ENCODE measurements around the gene CFAP99.

The CFAP99 gene

DNA sequence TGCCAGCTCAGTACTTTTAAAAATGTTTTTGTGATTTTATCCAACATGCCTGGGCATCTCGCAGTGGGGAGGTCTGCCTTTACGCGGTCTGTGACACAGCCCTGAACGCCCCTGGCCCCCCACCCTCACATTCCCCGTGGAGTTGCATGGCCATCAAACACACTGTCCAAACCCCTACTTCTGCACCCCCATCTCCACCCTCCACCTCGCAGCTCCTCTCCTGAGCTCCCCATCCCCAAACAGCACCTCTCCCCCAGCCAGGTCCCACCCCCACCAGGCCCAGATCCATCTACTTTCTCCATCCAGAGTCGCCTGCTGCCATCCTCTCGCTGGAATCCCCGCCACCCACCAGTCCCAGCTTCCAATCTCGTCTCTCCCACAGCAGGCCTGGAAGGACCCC, 9.8 kb upstream of the CFAP99 start:
- in situ Hi-C loops (cut with HindIII; ENCODE audit: low sequenced_read_pairs), result no loop called here

DNA sequence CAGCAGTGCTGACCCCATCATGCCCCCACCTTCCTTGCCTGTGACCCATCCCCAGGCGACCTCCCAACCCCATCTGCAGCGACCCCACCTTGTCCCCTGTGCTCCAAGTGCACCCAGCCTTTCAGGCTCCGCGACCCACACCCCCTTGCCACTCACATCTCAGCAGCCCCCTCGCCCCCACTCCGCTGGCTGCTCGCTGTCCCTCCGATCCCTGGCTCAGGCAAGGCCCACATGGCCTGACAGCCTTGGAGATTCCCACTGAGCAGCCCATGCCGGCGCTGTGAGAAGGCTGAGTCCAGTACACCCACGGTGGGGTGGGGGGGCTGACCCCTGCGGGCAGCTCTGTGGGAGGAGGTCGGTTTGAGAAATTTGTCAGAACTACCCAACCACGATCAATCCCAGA, 9.4 kb upstream of the CFAP99 start:
- in situ Hi-C loops (cut with HindIII; ENCODE audit: low sequenced_read_pairs), result no loop called here

DNA sequence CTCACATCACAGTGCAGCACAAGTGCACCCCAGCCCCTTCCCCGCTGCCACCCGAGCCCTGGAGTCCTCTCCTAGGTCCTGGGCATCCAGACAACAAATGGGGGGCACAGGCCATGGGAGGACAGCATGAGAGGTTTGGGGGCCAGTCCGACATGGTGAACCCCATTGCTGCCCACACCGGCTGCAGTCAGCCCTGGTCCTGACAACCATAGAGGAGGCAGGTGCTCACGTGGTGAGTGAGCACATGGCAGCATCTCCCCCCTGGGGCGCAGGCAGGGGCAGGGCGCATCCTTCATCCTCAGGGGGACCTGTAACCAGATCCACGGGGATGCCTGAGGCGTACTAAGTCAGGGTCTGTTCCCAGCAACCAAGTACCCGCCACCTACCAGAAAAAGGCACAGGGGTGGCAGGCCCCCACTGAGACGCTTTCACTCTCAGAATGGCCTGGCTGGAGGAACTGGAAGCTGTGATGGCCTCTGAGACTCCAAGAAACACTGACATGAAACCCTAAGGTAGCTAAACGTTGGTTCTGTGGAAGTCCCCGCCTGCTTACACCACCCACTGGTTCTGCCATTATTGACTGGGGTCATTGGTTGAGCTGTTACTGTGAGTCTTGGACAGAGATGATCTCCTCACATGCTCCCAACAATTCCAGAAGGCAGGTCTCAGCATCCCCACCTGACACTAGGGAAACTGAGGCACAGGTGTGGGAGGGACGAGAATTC, 6.8 kb upstream of the CFAP99 start:
- in situ Hi-C loops (cut with HindIII; ENCODE audit: low sequenced_read_pairs), result no loop called here

DNA sequence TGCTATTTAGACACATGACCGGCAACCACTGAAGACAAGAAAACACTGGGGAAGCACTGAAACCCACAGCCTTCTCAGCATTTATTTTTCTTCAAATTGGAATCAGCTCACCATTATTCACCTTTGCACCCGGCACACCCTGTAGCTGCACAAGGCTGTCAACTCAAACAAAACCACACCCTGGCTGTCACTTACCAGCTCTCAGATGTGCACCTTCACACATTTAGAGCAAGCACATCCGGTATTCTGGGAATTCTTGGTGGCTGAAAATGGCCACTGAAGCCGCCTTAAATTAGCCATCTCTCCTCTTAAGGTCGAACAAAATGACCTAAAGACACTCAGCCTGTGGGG, 6.2 kb upstream of the CFAP99 start:
- in situ Hi-C loops (cut with HindIII; ENCODE audit: low sequenced_read_pairs), result no loop called here

DNA sequence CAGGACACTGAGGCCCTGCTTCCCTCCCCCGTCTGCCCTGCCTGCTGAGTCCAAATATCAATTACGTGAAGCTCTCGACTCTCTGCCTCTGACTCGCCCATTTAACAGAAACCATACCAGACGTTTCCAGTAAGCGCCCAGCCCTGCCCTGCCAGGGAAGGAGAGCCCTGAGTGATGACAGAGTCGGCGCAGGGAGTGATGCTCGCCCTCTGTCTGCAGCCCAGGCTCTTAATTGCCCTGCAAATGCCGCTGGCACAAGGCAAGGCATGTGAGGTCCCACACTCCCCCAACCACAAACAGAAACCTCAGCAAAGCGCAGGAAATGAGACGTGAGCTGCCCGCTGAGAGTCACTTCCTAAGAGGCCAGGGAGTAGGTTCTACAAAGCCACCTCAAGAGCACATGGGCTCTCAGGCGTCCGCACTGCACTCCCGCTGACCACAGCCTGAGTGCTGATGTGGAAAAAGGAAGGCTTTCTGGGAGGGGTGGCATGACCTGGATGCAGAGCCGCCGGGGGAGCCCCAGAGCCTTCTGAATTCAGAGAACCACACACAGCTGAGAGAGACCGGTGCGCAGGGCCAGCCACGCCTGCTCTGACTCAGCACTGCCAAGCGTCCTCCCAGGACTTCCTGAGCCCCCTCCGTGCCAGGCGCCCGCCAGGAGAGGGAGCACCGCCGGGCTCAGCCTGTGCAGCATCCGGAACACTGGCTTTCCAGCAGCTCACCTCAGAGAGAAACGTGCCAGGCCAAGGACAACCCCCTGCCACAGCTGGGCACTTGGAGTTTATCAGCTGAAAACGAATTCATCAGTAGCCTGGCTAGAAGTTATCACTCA, 5.7 kb upstream of the CFAP99 start:
- in situ Hi-C loops (cut with HindIII; ENCODE audit: low sequenced_read_pairs), result no loop called here

DNA sequence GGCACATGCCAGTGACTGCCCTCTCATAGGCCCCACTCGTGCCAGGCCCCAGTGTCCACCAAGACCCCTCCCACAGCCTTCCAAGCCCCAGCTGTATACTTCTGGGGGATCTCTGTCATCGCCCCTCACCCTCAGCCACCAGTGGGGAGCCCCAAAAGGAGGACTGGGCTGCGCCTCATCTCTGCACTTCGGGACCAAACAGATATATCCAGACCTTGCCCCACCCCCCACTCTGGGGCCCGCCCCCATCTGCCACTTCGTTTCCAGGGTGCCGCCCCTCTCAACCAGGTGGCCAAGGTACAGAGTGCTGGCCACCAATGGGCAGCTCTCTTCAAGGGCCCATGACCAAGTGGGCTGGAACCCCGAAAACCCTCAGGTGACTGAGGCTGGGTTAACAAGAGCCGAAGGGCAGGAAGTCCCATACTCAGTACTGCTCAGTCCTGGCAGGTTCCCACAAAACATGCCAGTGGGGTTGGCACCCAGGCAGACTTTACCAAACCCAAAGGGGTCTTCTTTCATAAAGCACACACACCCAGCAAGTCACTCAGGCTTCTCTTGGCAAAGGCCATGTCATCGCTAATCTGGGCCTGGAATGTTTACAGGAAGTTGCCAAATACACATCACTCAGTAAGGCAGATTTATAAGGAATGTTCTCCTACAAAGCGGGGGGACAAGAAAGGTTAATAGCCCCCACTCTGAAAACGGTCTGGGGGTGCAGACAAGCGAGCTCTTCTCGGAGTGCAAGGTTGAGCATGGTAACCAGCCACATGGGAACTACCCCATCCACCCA, 4.7 kb upstream of the CFAP99 start:
- in situ Hi-C loops (cut with HindIII; ENCODE audit: low sequenced_read_pairs), result no loop called here

DNA sequence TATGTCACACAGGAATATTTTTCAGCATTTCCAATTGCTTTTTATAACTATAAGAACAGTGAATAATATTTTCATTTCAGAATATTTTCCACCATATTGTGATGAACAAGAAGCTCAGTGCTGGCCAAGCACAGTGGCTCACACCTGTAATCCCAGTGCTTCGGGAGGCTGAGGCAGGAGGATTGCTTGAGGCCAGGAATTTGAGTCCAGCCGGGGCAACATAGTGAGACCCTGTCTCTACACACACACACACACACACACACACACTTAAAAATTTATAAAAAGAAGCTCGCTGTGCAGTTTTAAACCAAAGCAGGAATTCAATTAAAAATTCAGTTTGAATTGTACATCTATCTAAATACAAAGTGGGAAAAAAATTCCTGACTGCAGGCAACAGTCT, 3.5 kb upstream of the CFAP99 start:
- in situ Hi-C loops (cut with HindIII; ENCODE audit: low sequenced_read_pairs), result no loop called here

DNA sequence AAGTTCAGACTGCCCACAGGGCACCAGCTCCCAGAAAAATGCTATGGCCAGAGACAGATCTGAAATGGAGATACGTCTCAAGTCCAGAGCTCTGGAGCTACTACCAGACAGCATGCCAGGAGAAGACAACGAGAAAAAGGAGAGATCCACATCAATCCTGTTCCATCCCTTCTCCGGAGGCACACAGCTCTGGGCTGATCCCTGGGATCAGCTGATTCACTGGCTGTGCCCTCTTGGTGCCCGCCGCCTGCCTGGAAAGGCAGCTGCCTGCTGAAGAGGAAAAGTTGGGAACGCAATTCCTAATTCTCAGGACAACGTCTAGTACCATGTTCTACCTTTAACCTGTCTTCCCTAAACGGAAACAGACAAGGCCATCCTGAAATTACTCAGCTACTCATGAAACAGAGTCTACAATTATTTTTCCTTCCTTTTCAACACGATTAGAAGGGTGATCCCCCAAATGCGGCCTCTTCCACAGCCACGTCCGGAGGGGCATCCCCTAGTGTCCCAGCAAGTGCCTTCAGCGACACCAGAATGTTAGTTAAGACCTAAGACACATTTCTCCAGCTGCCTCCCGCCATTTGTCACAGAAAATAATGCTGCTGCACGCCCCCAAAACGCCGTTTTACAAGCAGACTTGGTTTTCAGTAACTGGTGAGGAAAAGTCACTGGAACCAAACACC, 2.7 kb upstream of the CFAP99 start:
- in situ Hi-C loops (cut with HindIII; ENCODE audit: low sequenced_read_pairs), result no loop called here

DNA sequence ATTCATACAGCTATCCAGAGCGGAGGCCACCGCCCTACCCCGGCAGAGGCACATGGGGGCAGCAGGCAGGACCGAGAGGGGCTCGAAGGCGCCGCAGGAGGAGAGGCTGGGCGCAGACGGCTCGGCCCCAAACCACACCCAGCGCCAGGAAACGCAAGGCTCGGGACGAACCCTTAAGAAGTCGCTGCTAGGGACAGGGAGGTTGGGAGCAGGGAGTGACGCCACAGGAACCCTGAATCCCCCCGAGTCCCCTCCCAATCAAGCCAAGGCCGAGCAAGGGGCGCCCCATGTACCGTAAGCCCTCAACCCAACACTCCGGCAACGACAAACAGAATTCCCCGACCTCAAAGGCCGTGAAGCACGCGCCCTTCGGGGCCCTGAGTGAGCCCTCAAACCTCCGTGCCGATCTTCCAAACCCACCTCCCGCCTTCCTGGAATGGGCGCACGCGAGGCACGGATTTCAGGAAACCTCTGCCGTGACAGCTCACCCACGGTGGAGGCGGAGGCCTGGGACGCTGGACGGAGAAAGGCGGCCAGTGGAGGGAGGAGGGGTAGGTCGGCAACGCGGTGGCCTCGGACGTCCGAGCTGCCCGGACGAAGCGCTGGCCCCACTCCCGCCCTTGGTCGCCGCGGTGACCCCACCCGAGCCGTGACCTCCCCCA, 2.1 kb upstream of the CFAP99 start:
- in situ Hi-C loops (cut with HindIII; ENCODE audit: low sequenced_read_pairs), result no loop called here

DNA sequence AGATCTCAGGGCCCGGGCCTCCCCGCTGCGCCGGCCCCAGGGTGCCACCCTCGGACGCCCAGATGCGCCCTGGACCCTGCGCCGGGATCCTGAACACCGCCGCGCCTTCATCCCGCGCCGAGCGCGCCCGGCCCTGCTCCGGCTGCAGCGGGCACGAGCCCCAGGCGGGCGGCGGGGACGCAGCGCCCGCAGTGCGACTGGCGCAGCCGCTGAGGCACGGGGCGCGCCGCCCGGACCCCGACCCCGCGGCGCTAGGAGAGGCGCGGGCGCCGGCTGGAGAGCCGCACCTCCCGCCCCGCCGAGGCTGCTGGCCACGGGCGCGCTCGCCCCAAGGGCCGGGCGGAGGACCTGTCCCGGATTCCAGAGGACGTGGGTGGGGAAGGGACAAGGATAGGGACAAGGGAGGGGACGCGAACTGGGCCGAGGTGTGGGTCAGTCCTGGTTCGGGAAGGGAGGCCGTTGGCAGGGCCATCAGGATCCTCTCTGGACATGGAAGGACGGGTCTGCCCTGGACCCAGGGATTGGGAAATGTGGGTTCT, 1.5 kb upstream of the CFAP99 start:
- in situ Hi-C loops (cut with HindIII; ENCODE audit: low sequenced_read_pairs), result no loop called here

DNA sequence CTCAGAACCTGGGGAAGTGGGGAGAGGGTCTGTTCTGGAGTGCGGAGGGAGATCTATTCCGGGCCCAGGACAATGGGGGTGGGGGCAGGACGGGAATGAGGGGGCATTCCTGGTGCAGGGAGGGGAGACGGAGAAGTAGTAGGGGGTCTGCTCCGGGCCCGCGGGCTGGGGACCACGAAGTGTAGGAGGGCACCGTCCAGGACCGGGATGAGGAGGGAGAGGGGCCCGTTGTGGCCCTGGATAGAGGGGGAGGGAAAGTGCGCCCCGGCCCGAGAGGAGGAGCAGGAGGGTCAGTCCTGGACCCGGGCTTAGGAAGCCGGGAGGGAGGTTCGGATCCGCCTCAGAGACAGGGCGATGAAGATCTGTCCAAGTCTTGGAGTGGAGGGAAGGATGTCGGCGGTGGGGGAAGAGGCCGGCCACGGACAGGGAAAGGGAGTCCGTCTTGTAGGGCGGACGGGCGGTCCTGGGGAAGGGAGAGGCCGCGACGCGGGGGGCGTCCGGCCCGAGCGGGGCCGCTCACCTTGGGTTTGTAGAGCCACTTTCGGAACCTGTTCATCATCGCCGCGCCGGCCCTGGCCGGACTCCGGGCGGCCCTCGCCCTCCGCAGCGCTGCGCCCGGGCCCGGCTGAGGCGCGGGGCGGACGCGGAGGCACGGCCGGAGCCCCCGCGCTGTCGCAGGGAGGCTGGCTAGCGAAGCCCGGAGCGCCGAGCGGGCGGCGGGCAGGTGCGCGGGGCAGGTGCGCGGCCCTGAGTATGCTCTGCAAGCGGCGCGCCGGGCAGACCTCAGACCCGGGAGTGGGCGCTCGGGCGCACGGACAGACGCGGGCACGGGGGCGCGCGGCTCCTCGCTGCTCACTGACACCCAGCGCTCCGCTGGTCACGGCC, 748 bp upstream of the CFAP99 start, which contains the start of gene ZFYVE28:
Gene ZFYVE28 (minus strand): TSS at position 881 of the 885 bp plus-strand sequence. CDS start 322 bp downstream, at position 559.
- in situ Hi-C loops (cut with HindIII; ENCODE audit: low sequenced_read_pairs), result no loop called here

DNA sequence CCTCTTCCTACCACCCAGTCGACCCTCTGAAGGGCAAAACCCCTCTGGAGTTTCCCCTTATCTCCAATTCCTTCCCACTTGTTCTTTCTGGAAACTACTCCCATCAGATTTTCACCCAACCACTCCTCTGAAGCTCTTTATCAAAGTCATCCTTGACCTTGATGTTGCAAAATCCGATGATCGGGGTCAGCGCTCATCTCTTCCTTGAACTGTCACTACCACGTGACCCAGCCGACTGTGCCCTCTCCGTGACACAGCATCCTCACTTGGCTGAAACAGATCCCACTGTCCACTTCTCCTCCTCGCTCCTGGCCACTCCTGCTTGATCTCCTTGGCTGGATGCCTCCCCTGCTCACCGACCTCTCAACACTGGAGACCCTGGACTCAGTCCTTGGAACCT, 1.1 kb downstream of the CFAP99 start:
- in situ Hi-C loops (cut with HindIII; ENCODE audit: low sequenced_read_pairs), result loop anchor here (5.0 kb wide), 1 partner anchor 178 kb away; the partner anchor contains the start of genes HAUS3 and POLN

DNA sequence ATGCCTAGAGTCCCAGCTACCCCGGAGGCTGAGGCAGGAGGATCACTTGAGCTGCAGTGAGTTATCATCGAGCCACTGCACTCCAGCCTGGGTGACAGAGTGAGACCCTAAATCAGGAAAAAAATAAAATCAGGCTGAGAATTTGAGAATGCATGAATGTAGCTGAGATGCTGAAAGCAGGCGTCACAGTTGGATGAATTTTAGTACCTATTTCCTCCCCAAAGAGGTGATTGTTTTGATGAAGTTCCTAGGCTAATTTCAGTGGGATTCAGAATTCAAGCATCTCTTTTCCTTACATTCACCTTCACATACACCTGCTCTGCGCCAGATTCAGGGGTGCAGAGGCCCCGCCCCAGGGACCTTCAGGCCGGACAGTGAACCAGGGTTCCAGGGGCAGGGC, 3.2 kb downstream of the CFAP99 start:
- in situ Hi-C loops (cut with HindIII; ENCODE audit: low sequenced_read_pairs), result loop anchor here (5.0 kb wide), 1 partner anchor 180 kb away; the partner anchor contains the start of genes HAUS3 and POLN

DNA sequence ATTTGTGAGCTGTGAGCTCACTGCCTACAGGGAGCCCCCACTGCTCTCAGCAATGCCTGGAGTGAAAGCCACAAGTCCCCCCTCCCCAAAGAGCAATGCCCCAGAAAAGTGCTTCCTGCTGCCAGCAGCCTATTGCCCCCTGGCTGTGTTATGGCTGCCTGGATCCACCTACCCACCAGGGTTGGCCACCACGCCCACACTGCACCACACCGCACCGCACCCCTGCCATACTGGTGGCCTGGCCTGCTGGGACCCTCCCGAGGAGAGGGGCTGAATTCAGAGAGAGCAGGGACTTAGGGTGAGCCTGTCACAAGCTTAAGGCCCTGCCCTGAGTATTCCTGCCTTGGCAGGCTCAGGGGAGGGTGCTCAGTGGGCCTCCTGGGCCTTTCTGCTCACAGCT, 4.3 kb downstream of the CFAP99 start:
- in situ Hi-C loops (cut with HindIII; ENCODE audit: low sequenced_read_pairs), result loop anchor here (5.0 kb wide), 1 partner anchor 181 kb away; the partner anchor contains the start of genes HAUS3 and POLN

DNA sequence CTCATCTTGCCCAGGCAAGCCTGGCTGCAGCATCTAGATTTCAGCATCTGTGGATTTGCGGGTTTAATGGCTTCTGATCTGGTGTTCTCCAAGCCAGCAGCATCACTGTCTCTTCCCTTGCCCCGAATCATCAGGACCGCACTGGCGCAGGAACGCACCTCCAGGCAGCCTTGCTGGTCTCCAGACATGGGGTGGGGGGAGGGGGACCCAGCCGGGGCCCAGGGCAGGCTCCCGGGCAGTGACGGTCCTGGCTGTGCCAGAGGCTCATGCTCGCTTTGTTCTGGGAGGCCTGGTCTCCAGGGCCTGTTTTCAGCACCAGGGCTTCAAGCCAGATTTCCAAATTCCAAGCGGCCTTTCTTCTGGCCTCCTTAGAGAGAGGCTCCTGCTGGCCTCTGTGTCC, 4.9 kb downstream of the CFAP99 start:
- in situ Hi-C loops (cut with HindIII; ENCODE audit: low sequenced_read_pairs), result loop anchor here (5.0 kb wide), 1 partner anchor 181 kb away; the partner anchor contains the start of genes HAUS3 and POLN

DNA sequence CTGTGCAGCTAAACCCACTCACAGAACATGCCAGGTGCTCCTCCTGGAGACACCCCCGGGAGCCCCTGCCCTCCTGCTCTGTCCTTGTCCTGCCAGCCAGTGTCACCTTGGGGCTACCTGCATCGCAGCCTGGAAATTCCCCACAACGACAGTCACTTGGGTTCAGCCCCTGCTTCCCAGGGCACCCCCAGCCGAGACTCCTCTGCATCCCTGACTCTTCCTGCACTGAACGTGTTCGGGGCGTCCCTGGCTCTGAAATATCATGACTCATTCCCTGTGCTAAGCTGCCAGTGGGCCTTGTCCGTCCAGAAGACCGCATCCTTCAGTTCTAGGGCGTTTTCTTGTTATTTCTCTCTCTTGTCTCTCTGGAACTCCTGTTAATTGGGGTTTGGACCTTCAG, 5.8 kb downstream of the CFAP99 start:
- in situ Hi-C loops (cut with HindIII; ENCODE audit: low sequenced_read_pairs), result loop anchor here (5.0 kb wide), 1 partner anchor 182 kb away; the partner anchor contains the start of genes HAUS3 and POLN

DNA sequence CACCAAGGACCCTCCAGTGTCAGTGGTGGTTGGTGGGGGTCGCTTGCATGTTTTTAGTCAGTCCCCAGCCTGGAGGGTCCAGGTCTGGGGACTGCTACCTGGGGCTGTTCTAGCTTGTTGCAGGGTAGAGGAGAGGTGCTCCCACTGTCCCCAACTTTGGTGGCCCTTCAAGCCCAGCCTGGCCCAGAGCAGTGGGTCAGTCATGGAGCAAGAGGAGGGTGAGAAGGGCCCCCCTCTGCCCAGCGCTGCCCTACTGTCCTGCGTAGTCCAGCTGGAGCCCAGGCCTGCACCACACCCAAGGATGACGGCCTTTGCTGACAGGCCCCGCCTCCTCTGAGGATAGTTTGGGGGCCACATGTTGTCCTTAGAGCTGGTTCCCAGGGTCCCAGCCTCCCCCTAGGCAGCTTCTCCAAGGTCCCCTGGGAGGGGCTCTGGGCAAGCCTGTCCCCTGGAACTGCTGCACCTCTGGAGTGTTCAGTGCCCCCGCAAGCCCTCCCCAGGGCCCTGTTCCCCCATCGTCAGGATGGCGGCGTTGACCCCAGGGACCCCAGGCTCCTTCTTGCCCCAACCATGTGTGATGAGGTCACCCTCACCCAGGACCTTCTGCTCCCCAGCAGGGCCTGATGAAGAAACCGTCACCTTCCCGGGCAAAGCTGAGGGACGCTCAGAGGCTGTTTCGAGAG, 6.8 kb downstream of the CFAP99 start:
- in situ Hi-C loops (cut with HindIII; ENCODE audit: low sequenced_read_pairs), result no loop called here

DNA sequence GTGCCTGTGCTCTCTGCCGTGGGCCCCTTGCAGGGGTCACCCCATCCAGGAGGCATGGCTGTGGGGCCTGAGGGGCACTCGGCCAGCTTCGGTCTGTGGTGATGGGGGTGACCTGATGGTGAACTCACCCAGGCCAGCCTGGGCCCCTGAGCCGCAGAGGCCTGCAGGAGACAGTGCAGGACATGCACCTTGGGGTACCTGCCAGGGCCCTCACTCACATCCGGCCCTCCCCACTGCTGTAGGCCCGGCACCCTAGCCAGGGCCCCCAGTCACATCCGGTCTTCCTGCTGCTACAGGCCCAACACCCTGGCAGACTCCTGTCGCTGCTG, 7.3 kb downstream of the CFAP99 start:
- in situ Hi-C loops (cut with HindIII; ENCODE audit: low sequenced_read_pairs), result no loop called here
